CD4-positive, alpha-beta T cell treated with Interleukin-10 for 1 hour (primary cell): ENCODE data around the gene TDG.
"Not testable (repeated sequence)": the region's sequence is repeated elsewhere in the genome, so short reads cannot be mapped to it uniquely, and the experiment has no call there.

Experiments used
- DNase-seq: peaks from one replicate; pipeline ENCODE4 v3.0.0-alpha.2; 2020

Gene TDG

GRCh38 chr12:103960616-103961227 lies 5.0 kb upstream of the TDG start:
- DNase-seq: no peak

GRCh38 chr12:103962493-103962892 lies 3.2 kb upstream of the TDG start:
- no peak for DNase-seq

GRCh38 chr12:103964805-103965204 lies 867 bp upstream of the TDG start:
- no peak for DNase-seq

GRCh38 chr12:103965255-103965589 lies 450 bp upstream of the TDG start:
- no peak for DNase-seq

- DNase-seq: no peak
Measured at GRCh38 chr12:103966736-103967135, 1.1 kb downstream of the TDG start.

GRCh38 chr12:103969391-103969790 lies 3.7 kb downstream of the TDG start:
- no peak for DNase-seq

GRCh38 chr12:103973909-103974308 lies 8.2 kb downstream of the TDG start:
- no peak for DNase-seq

GRCh38 chr12:103975368-103975767 lies 9.7 kb downstream of the TDG start:
- DNase-seq: no peak

GRCh38 chr12:103978384-103978982 lies 12.8 kb downstream of the TDG start:
- DNase-seq: no peak

GRCh38 chr12:103986829-103987228 lies 21.2 kb downstream of the TDG start:
- DNase-seq: no peak

GRCh38 chr12:103994235-103994634 lies 28.6 kb downstream of the TDG start:
- DNase-seq: no peak

- no peak for DNase-seq
Measured at GRCh38 chr12:103996595-103996994, 30.9 kb downstream of the TDG start.

GRCh38 chr12:103997286-103997900 lies 31.7 kb downstream of the TDG start:
- no peak for DNase-seq

GRCh38 chr12:103998976-103999375 lies 33.3 kb downstream of the TDG start:
- no peak for DNase-seq

- no peak for DNase-seq
Measured at GRCh38 chr12:104000807-104001434, 35.2 kb downstream of the TDG start.

GRCh38 chr12:104002686-104003085 lies 37.0 kb downstream of the TDG start:
- DNase-seq: no peak

GRCh38 chr12:104003596-104003995 lies 37.9 kb downstream of the TDG start:
- no peak for DNase-seq

GRCh38 chr12:104006929-104007328 lies 41.3 kb downstream of the TDG start:
- no peak for DNase-seq

- DNase-seq: no peak
Measured at GRCh38 chr12:104010121-104010520, 44.4 kb downstream of the TDG start.

GRCh38 chr12:104010606-104011169 lies 45.0 kb downstream of the TDG start:
- no peak for DNase-seq

- DNase-seq: no peak
Measured at GRCh38 chr12:104011253-104011652, 45.6 kb downstream of the TDG start.

- DNase-seq: no peak
Measured at GRCh38 chr12:104012331-104012730, 46.7 kb downstream of the TDG start.

GRCh38 chr12:104021862-104022261 lies 56.2 kb downstream of the TDG start:
- DNase-seq: not testable (repeated sequence)

GRCh38 chr12:104022786-104023185 lies 57.1 kb downstream of the TDG start:
- no peak for DNase-seq
